Left cardiac atrium (tissue), 4 donors: Measurements from ENCODE around the gene GADD45G. TPM values are rescaled to one million over a fixed set of nuclear protein-coding genes. Genes with fewer than 3 reads are reported as not detected.
A peak's percentile ranks its signal among the peaks of the same experiment; 100 is the strongest.

Experiments
- ATAC-seq, 2 donors: fragments of 200-7000 bp; cut with Tn5 transposase; one replicate each; pipeline ENCODE4 v1.9.1; 2020; ENCODE audit warnings: mild to moderate bottlenecking in 2 of 2, moderate library complexity in 2 of 2
- DNase-seq: peaks from one replicate; pipeline ENCODE4 v3.0.0-alpha.2; 2020
- intact Hi-C, 2 donors: fragments of 100-400 bp; cut with DNase I; formaldehyde crosslinking; loops; one replicate each; pipeline versions ENCODE4 v1.14.1 to v1.15.1; 2022 to 2023
- total RNA-seq, 2 donors: library from RNA; stranded (reverse); fragmentation: NEBNext Ultra II Directional; extraction: Animal tissue kit (Norgen Biotek cat#: 25700); gene quantifications; one replicate each; pipeline ENCODE4 v1.2.1, GENCODE V29; 2021
- donor health status: DM: no; HTN: yes; CAD: no.
- donor health status: DM: no; HTN: yes; CAD: no; lungs with severe emphysema.
- donor health status: DM: yes; HTN: yes; CAD: no.
- donor health status: Dilated cardiomyopathy.

GADD45G gene
- total RNA-seq, 2 donors from 2014 or later = 107 to 128 TPM

GRCh38 chr9:89591274-89592212 is 13.3 kb upstream of the GADD45G start:
- no peak for DNase-seq
- ATAC-seq = no peak
- intact Hi-C loops = loop anchor here in 1 of 2 donors (10.0 kb wide), 1 partner anchor 1053 kb away; the partner anchor contains the start of gene DIRAS2

- ATAC-seq (no peak), DNase-seq (no peak)
- intact Hi-C loops = loop anchor here in 1 of 2 donors (10.0 kb wide), 1 partner anchor 1052 kb away; the partner anchor contains the start of gene DIRAS2
Observed at GRCh38 chr9:89592213-89592815, 12.5 kb upstream of the GADD45G start.

- no peak for DNase-seq
- ATAC-seq = no peak
- intact Hi-C loops = loop anchor here in 1 of 2 donors (10.0 kb wide), 1 partner anchor 1052 kb away; the partner anchor contains the start of gene DIRAS2
Observed at GRCh38 chr9:89592963-89593726, 11.7 kb upstream of the GADD45G start.

DNA sequence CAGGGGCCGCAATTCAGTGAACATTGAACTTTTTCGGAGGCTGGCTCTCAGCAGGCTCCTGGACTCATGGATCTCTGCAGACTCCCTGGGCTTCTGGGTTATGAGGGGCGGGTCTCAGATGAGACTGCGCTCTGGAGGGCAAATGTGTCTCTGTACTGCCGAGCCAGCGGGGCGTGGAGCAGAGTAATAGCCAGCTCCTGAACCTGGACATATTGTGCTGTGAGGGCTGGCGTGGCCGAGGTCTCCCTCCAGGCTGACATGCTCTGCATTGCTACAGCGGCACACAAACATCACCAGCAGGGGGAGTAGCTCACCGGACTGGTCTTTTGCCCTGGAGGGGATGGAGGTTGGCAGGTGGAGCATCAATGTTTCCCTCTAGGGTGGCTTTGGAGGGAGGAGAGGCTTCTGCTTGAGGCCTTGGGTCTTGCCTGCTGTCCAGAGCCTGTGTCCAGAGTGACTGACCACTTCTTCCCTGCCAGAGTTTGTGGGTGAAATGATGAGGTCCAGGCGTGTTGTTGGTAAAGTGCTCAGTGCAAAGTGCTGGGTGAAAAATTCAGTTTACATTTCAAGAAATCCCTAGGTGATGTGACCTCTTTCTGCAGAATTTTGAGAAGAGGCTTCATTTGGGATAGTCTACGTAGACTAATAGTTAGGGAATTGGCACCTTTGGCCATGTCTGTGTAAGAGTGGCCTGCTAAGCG is 10.9 kb upstream of the GADD45G start:
- DNase-seq (peak; percentile 41), ATAC-seq (peak; percentile 53 to 56)
- intact Hi-C loops = loop anchor here in 1 of 2 donors (10.0 kb wide), 1 partner anchor 1051 kb away; the partner anchor contains the start of gene DIRAS2

GRCh38 chr9:89594811-89595550 is 9.8 kb upstream of the GADD45G start:
- intact Hi-C loops = loop anchor here in 1 of 2 donors (5.0 to 10.0 kb wide), 3 partner anchors 1050 to 1277 kb away; partner anchors contain the start of gene DIRAS2
- ATAC-seq = no peak
- no peak for DNase-seq

GRCh38 chr9:89595646-89596045 is 9.2 kb upstream of the GADD45G start:
- DNase-seq (no peak), ATAC-seq (no peak)
- intact Hi-C loops = loop anchor here in 1 of 2 donors (5.0 to 10.0 kb wide), 3 partner anchors 1049 to 1277 kb away; partner anchors contain the start of gene DIRAS2

- DNase-seq (no peak), ATAC-seq (no peak)
- intact Hi-C loops = loop anchor here in 1 of 2 donors (5.0 to 10.0 kb wide), 3 partner anchors 1048 to 1275 kb away; partner anchors contain the start of gene DIRAS2
Observed at GRCh38 chr9:89596937-89597555, 7.8 kb upstream of the GADD45G start.

- peak; percentile 40 for DNase-seq
- peak; percentile 44 to 63 for ATAC-seq
- intact Hi-C loops = loop anchor here in 1 of 2 donors (5.0 to 10.0 kb wide), 3 partner anchors 1047 to 1274 kb away; partner anchors contain the start of gene DIRAS2
Observed at GRCh38 chr9:89597711-89598362, 7.0 kb upstream of the GADD45G start.

DNA sequence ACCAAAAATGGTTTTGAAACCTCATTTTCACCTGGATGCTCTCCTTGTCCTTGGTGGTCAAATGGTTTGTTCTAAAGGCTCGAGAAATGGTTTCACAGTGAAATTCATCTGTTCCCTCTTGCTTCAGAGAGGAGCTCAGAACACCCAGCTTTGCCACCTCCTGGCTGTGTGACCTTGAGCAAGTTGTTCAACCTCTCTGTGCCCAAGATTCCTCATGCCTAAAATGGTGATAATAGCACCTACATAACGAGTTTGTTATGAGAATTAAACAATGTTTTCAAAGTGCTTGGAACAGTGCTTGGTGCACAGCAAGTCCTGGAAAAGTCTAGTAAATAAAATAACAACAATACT is 6.5 kb upstream of the GADD45G start:
- DNase-seq (no peak), ATAC-seq (no peak)
- intact Hi-C loops = loop anchor here in 1 of 2 donors (5.0 to 10.0 kb wide), 3 partner anchors 1046 to 1274 kb away; partner anchors contain the start of gene DIRAS2

- ATAC-seq = no peak
- no peak for DNase-seq
- intact Hi-C loops = loop anchor here in 1 of 2 donors (5.0 to 10.0 kb wide), 3 partner anchors 1046 to 1273 kb away; partner anchors contain the start of gene DIRAS2
Observed at GRCh38 chr9:89598926-89599325, 5.9 kb upstream of the GADD45G start.

- DNase-seq (no peak), ATAC-seq (no peak)
Observed at GRCh38 chr9:89600831-89601230, 4.0 kb upstream of the GADD45G start.

DNA sequence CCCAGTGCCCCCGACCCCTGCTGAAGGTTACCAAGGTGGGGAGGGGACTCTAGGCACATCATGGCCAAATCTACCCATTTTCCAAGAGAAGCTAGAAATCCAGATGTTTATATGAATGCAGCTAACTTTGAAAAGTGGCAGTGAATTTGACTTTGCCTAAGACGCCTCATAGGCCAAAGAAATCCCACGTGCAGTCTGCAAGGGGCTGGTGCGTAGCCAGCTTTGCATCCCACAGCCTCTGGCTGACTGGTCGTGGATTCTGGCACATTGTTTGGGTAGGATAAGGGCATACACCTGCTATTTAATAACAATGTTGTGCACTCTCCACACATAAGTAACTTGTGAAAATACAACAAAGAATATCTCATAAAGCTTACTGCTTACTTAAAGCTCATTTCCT is 3.5 kb upstream of the GADD45G start:
- ATAC-seq (no peak), DNase-seq (no peak)
- intact Hi-C loops = loop anchor here (5.0 to 10.0 kb wide), 5 partner anchors 213 to 501 kb away; no protein-coding TSS in a partner anchor

More at GRCh38 chr9:89600831-89601230, 4.0 kb upstream of the GADD45G start:
- intact Hi-C loops = loop anchor here (1.0 to 10.0 kb wide), 6 partner anchors 214 to 502 kb away; no protein-coding TSS in a partner anchor

GRCh38 chr9:89601856-89602562 is 2.8 kb upstream of the GADD45G start:
- DNase-seq (no peak), ATAC-seq (no peak)
- intact Hi-C loops = loop anchor here (2.0 to 10.0 kb wide), 6 partner anchors 213 to 500 kb away; no protein-coding TSS in a partner anchor

GRCh38 chr9:89602978-89603766 is 1.6 kb upstream of the GADD45G start:
- intact Hi-C loops = loop anchor here (1.0 to 10.0 kb wide), 7 partner anchors 212 to 499 kb away; no protein-coding TSS in a partner anchor
- ATAC-seq (peak; percentile 17 to 18), DNase-seq (peak; percentile 90)
